Lung (tissue), 12 donors: ENCODE data around the gene PTPMT1. TPM values are rescaled to one million over a fixed set of nuclear protein-coding genes. Genes with fewer than 3 reads are reported as not detected.
A peak's percentile ranks its signal among the peaks of the same experiment; 100 is the strongest.
"Not testable (repeated sequence)": the region's sequence is repeated elsewhere in the genome, so short reads cannot be mapped to it uniquely, and the experiment has no call there.

Source experiments
- ATAC-seq: fragments of 200-7000 bp; cut with Tn5 transposase; one replicate; pipeline ENCODE4 v1.9.1; 2020; ENCODE audit warnings: moderate number of reproducible peaks; ENCODE audit not compliant: insufficient read depth, low FRiP score
- DNase-seq, 3 donors: peaks; one replicate each; pipeline ENCODE4 v3.0.0-alpha.2; 2013 to 2017
- H3K27ac ChIP-seq, 2 donors: one replicate each; pipeline ENCODE4 v1.5.1; 2013; ENCODE audit warnings: mild to moderate bottlenecking in 2 of 2, moderate library complexity in 2 of 2, control low read depth in 1 of 2, inconsistent platforms in 1 of 2, low read depth in 1 of 2, low read length in 1 of 2
- H3K27me3 ChIP-seq, 3 donors: one replicate each; pipeline ENCODE4 v1.5.1; 2013; ENCODE audit warnings: low read length in 2 of 3; ENCODE audit not compliant: control insufficient read depth in 3 of 3, insufficient read depth in 3 of 3
- H3K36me3 ChIP-seq, 4 donors: one replicate each; pipeline ENCODE4 v1.5.1; 2013; ENCODE audit warnings: low read length in 4 of 4, mild to moderate bottlenecking in 1 of 4, moderate library complexity in 1 of 4; ENCODE audit not compliant: control insufficient read depth in 4 of 4, insufficient read depth in 4 of 4
- H3K4me1 ChIP-seq, 5 donors: one replicate each; pipeline ENCODE4 v1.5.1; 2013; ENCODE audit warnings: low read length in 5 of 5, mild to moderate bottlenecking in 2 of 5, moderate library complexity in 1 of 5; ENCODE audit not compliant: control insufficient read depth in 5 of 5, insufficient read depth in 5 of 5
- H3K4me3 ChIP-seq: one replicate; pipeline ENCODE4 v1.5.1; 2013; ENCODE audit warnings: mild to moderate bottlenecking, control low read depth, moderate library complexity
- H3K9ac ChIP-seq, 2 donors: one replicate each; pipeline ENCODE4 v1.5.1; 2013; ENCODE audit warnings: low read length in 2 of 2, control low read depth in 1 of 2; ENCODE audit not compliant: insufficient read depth in 1 of 2
- H3K9me3 ChIP-seq, 4 donors: one replicate each; pipeline ENCODE4 v1.5.1; 2013; ENCODE audit warnings: low read length in 3 of 4, mild to moderate bottlenecking in 1 of 4, moderate library complexity in 1 of 4; ENCODE audit not compliant: control insufficient read depth in 4 of 4, insufficient read depth in 3 of 4
- CTCF ChIP-seq: IDR thresholded peaks from 2 replicates; pipeline ENCODE4 v1.5.1; 2012; ENCODE audit warnings: mild to moderate bottlenecking; ENCODE audit errors: control extremely low read depth, extremely low read depth
- WGBS, 2 donors: extraction: QIAGEN DNeasy Blood & Tissue Kit; methylation state at CpG; one replicate each; pipeline ENCODE4 v1.1.7; 2013; 5-methylcytosine and 5-hydroxymethylcytosine counted together
- polyA plus RNA-seq, 2 donors: library from polyadenylated mRNA; stranded (reverse); fragments of 200-250 nt; gene quantifications; one replicate each; pipeline ENCODE4 v1.2.1, GENCODE V29; 2013
- total RNA-seq, 2 donors: library from RNA; depleted of rRNA in 1 of 2; stranded (reverse); fragments of >200 nt in 1 of 2; gene quantifications; one replicate each; pipeline ENCODE4 v1.2.1, GENCODE V29; 2014 to 2021
- donor health status: control.
- donor health status: control.
- donor health status: Bipolar disorder and iron deficiency.
- donor health status: healthy.
- donor health status: DM: yes; HTN: yes; CAD: no.

PTPMT1 gene
- total and polyA plus RNA-seq, 4 donors, result 45.1 to 91.6 (median 68.5) TPM

DNA sequence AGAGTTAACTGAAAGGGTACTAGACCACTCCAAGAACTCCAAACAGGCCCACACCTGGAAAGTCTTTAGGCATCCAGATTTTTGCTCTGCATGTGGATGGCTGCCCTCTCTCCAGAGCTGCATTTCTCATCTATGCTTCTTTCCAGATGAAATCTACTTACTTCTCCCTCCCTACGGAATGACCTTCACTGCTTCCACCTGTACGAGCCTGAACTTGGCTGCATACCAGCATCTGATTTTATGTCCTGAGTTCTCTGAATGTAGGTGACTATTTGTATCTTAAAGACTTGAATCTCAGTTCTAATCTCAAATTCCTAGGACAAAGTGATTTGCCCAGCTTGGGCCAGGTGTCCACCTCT lies 25.7 kb upstream of the PTPMT1 start:
- no peak for TF ChIP-seq CTCF
- WGBS, 2 donors, result 50 to 51% methylated on average over 2 of the region's 2 CpGs
- Histone ChIP-seq H3K4me3 (no peak overlapping the region), H3K27ac (peak overlapping the region in 1 of 2 donors; percentile 59), H3K36me3 (peaks cover 0 to 3% (median 0%) of the 10 kb centered on the region in 4 donors), H3K9ac (no peak overlapping the region), H3K27me3 (no peaks in the 10 kb centered on the region), H3K9me3 (no peaks in the 10 kb centered on the region), H3K4me1 (peaks cover 10 to 47% (median 23%) of the 10 kb centered on the region in 5 donors)
- no peak for ATAC-seq
- no peak for DNase-seq

DNA sequence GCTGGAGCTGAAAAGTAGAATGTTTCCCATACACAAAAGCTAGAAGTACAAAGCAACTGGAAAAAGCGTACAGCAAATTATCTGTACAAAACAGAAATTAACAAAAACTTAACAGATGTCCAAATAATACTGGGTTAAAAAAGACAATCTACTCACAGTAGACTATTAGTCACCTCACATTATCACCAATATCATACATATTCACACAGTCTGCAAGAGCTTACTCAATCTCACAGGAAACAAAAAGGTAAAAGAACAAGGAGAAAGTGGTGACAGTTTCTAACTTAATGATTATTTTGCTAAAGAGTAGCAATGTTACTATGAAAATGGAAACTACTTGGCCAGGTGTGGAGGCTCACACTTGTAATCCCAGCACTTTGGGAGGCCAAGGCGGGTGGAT lies 24.3 kb upstream of the PTPMT1 start:
- H3K9me3 ChIP-seq, result no peaks in the 10 kb centered on the region
- ATAC-seq, result no peak
- no peak for TF ChIP-seq CTCF
- peaks cover 10 to 46% (median 23%) of the 10 kb centered on the region in 5 donors for H3K4me1 ChIP-seq
- no peaks in the 10 kb centered on the region for H3K27me3 ChIP-seq
- no peak overlapping the region for H3K4me3 ChIP-seq
- DNase-seq, result peak in 1 of 3 donors; percentile 21
- H3K9ac ChIP-seq, result no peak overlapping the region
- WGBS, 2 donors, result 96% methylated on average over 2 of the region's 2 CpGs
- H3K36me3 ChIP-seq, result peaks cover 0 to 2% (median 0%) of the 10 kb centered on the region in 4 donors
- no peak overlapping the region for H3K27ac ChIP-seq

GRCh38 chr11:47545298-47545697 lies 20.1 kb upstream of the PTPMT1 start:
- DNase-seq (no peak), ATAC-seq (no peak)
- H3K27ac ChIP-seq, result no peak overlapping the region
- peaks cover 0 to 3% (median 0%) of the 10 kb centered on the region in 4 donors for H3K36me3 ChIP-seq
- no peak overlapping the region for H3K9ac ChIP-seq
- H3K4me3 ChIP-seq, result no peak overlapping the region
- H3K9me3 ChIP-seq, result no peaks in the 10 kb centered on the region
- WGBS, 2 donors, result 95 to 99% methylated on average over 6 of the region's 6 CpGs
- peaks cover 0 to 12% (median 6%) of the 10 kb centered on the region in 5 donors for H3K4me1 ChIP-seq
- no peak for TF ChIP-seq CTCF
- H3K27me3 ChIP-seq, result no peaks in the 10 kb centered on the region

DNA sequence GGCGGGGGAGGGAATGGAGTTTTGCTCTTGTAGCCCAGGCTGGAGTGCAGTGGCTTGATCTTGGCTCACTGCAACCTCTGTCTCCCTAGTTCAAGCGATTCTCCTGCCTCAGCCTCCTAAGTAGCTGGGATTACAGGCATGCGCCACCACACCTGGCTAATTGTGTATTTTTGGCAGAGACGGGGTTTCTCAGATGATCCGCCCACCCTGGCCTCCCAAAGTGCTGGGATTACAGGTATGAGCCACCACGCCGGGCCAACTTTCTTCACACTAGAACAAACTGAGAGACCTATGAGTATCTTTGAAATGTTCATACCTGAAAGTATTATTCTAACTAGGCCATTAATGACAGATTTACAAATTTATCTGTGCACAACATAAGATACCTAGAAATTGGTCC lies 19.1 kb upstream of the PTPMT1 start:
- not testable (repeated sequence) for DNase-seq, H3K27ac ChIP-seq, ATAC-seq, H3K36me3 ChIP-seq, H3K27me3 ChIP-seq, H3K9me3 ChIP-seq, H3K9ac ChIP-seq, H3K4me3 ChIP-seq
- 96 to 98% methylated on average over 7 of the region's 7 CpGs for WGBS, 2 donors
- peaks cover 0 to 17% (median 4%) of the 10 kb centered on the region in 5 donors for H3K4me1 ChIP-seq
